ENCODE measurements around the gene HMCN2. TPM values are rescaled to one million over a fixed set of nuclear protein-coding genes. Genes with fewer than 3 reads are reported as not detected.

HMCN2 gene, protein sequence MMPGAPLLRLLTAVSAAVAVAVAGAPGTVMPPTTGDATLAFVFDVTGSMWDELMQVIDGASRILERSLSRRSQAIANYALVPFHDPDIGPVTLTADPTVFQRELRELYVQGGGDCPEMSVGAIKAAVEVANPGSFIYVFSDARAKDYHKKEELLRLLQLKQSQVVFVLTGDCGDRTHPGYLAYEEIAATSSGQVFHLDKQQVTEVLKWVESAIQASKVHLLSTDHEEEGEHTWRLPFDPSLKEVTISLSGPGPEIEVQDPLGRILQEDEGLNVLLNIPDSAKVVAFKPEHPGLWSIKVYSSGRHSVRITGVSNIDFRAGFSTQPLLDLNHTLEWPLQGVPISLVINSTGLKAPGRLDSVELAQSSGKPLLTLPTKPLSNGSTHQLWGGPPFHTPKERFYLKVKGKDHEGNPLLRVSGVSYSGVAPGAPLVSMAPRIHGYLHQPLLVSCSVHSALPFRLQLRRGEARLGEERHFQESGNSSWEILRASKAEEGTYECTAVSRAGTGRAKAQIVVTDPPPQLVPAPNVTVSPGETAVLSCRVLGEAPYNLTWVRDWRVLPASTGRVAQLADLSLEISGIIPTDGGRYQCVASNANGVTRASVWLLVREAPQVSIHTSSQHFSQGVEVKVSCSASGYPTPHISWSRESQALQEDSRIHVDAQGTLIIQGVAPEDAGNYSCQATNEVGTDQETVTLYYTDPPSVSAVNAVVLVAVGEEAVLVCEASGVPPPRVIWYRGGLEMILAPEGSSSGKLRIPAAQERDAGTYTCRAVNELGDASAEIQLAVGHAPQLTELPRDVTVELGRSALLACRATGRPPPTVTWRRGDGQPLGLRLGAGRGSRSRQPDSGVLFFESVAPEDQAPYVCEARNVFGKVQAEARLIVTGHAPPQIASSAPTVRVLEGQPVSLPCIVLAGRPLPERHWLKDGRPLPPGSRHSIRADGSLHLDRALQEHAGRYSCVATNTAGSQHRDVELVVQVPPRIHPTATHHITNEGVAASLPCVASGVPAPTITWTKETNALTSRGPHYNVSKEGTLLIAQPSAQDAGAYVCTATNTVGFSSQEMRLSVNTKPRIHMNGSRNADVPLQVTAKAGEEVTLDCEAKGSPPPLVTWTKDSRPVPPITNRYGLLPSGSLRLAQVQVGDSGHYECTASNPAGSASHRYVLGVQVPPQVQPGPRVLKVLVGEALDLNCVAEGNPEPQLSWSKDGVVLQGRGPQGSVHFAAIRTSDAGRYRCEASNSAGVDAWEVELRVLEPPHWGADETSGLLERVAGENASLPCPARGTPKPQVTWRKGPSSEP (N-terminal part only)
- total RNA-seq: 0.64 TPM in 1 of 2 replicates, not detected in the other

DNA sequence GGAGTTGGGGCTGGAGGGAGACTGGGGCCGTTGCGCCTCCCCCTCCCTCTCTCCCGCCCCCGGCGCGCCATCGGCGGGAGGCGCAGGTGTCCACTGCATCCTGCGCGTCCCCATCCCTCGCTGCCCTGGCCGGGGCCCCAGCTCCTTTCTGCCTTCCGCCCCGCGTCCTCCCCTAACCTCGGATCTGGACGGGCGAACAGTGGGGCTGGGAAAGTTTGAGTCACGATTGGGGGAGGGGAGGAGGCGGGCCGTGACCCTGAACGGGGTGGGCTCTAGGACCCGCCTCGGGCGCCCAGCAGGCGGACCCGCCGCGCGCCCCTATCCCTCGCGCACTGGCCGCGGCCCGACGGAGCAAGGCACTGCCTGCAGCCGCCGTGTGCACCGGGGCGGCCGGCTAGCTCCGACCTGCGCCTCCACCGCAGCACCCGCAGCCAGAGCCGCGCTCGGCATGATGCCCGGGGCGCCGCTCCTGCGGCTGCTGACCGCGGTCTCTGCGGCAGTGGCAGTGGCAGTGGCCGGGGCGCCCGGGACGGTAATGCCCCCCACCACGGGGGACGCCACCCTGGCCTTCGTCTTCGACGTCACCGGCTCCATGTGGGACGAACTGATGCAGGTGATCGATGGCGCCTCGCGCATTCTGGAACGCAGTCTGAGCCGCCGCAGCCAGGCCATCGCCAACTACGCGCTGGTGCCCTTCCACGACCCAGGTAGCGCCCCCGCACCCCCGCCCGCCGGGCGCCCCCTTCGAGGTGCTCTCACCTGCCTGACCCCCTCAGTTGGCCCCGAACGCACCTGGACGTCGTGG lies at the start of gene HMCN2:
HMCN2 (plus strand) TSS at position 330 of the 805 bp plus-strand sequence; CDS start at position 449, 119 bp downstream.
- no peak for DNase-seq (ENCODE audit: extremely low read depth, low read depth, low spot score)

DNA sequence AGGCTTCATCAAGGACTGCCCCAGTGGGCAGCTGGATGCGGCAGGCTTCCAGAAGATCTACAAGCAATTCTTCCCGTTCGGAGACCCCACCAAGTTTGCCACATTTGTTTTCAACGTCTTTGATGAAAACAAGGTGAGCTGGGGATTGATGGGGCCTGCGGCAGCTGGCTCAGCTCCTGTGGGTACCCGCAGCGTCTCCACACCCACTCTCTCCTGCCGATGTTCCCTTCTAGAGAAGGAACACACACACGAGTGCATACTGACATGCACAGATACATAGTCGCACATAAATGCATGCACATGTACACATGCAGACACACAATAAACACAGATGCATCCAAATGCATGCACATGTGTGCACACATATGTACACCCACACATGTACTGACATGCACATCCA lies 47.7 kb upstream of the HMCN2 start:
- no peak for DNase-seq (ENCODE audit: extremely low read depth, low read depth, low spot score)

DNA sequence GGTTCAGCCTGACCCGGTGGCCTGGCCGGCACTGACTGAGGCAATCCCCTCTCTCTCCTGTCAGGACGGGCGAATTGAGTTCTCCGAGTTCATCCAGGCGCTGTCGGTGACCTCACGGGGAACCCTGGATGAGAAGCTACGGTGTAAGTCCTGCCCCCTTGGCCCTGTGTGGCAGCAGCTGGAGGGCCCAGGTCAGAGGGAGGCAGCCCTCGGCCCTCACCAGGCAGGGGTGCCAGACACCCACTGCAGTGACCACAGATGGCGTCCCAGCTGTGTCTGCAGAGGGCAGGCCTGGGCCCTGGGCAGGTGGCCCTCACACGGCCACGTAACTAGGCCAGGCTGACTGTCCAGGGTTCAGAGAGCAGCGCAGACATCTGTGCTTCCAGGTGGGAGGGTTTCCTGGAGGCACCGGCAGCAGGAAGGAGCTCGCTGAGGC lies 45.9 kb upstream of the HMCN2 start:
- DNase-seq (ENCODE audit: extremely low read depth, low read depth, low spot score): no peak

DNA sequence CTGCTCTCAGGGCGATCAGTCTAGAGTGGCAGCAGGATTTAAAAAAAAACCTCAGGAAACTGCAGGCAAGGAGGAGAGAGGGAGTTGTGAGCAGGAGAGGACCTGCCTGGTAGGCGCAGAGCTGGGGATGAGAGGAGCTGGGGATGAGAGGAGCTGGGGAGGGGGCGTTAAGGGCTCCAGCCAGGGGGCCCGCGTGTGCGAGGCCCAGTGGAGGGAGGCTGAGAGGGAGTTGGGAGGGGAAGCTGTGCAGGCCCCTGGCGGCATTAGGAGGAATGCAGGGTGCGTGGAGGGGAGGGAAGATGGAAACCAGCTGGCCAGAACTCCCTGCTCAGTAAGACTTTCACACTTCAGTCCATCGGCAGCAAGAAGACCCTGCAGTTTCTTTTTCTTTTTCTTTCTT lies 45.2 kb upstream of the HMCN2 start:
- no peak for DNase-seq (ENCODE audit: extremely low read depth, low read depth, low spot score)

DNA sequence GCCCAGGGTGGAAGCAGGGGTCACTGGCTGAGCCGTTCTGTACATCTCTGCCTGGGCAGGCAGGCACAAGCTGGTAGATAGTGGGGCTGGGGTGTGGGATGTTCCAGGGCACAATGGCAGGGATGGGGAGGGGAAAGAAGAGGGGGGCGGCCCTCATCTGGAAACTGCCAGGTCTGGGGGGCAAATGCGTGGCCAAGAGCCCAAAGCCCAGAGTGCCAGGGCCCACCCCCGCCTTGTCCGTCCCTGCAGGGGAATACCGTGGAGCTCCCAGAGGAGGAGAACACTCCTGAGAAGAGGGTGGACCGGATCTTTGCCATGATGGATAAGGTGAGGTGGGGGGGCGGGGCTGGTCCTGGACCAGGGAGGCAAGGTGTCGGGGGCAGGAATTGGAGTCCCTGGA lies 42.7 kb upstream of the HMCN2 start:
- DNase-seq (ENCODE audit: extremely low read depth, low read depth, low spot score): no peak

DNA sequence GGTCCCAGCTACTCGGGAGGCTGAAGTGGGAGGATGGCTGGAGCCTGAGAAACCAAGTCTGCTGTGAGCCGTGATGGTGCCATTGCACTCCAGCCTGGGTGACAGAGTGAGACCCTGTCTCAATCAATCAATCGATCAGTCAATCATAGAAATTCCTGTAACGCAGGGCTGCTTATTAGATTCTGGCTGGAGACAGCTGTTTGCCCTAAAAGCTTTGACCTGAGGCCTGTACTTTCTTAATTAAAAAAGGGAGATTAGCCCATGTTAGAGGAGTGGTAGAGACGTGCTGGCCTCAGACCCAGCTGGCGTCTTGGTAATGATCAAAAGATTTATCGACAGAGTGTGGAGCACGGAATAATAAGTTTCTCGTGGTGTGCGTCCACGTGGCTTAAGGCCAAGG lies 40.5 kb upstream of the HMCN2 start:
- DNase-seq (ENCODE audit: extremely low read depth, low read depth, low spot score): no peak

DNA sequence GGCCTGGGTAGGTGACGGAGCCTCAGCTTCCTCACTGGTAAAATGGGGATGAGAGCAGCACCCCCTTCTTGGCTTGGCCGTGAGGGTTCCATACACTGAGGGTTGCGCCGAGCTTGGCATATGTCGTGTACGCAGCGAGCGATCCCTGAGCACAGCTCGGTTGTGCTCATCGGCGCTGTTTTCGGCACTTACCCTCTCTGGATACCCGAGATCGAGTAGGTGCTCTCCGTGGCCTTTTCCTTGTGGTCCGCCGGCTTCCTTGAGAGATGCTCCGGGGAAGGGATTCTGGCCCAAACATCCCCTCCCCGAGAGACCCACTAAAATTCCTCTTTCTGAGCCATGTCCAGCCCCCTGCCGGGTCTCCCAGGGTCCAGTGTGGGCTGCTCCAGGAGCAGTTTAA lies 40.0 kb upstream of the HMCN2 start:
- DNase-seq (ENCODE audit: extremely low read depth, low read depth, low spot score): no peak

DNA sequence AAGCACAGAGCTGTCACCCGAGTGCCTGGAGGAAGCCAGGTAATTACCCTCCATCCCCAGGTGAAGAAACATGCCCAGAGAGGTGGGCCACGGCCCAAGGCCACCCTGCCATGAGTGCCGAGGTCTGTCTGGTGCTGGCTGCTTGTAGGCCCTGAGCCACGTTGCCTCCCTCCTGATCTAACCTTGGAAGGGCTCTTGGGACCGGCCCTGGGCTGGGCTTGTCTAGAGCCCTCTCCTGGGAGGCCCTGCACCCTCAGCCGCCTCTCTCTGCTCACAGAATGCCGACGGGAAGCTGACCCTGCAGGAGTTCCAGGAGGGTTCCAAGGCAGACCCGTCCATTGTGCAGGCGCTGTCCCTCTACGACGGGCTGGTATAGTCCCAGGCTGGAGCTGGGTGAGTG lies 39.4 kb upstream of the HMCN2 start:
- no peak for DNase-seq (ENCODE audit: extremely low read depth, low read depth, low spot score)

DNA sequence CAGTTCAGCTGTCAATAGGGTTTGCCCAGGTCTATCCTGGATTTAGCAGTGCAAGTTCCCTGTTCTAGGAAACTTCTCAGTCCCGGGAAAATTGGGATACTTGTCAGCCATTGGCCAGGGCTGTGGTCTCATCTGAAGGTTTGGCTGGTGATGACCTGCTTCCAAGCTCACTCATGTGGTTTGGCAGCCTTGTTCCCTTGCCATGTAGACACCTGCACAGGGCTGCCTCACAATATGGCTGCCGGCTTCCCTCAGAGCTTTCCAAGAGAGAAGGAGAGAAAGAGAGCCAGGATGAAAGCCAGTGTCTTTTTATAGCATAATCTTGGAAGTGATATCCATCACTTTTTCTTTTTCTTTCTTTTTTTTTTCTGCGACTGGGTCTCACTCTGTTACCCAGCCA lies 37.7 kb upstream of the HMCN2 start:
- DNase-seq (ENCODE audit: extremely low read depth, low read depth, low spot score): no peak

DNA sequence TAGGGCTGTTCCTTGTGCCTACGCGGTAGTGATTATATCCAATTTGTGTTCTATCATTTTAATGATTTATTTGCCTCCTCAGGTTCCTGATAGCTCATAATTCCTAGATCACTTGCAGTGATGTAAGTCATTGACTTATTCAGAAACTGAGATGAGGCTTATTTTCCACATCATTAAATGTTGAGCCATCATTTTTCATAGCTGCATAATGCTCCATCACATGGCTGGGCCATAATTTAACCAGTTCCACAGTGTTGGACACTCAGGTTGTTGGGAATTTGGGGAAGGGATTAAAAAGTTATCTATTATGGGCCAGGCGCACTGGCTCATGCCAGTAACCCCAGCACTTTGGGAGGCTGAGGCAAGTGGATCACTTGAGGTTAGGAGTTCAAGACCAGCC lies 35.8 kb upstream of the HMCN2 start:
- no peak for DNase-seq (ENCODE audit: extremely low read depth, low read depth, low spot score)

DNA sequence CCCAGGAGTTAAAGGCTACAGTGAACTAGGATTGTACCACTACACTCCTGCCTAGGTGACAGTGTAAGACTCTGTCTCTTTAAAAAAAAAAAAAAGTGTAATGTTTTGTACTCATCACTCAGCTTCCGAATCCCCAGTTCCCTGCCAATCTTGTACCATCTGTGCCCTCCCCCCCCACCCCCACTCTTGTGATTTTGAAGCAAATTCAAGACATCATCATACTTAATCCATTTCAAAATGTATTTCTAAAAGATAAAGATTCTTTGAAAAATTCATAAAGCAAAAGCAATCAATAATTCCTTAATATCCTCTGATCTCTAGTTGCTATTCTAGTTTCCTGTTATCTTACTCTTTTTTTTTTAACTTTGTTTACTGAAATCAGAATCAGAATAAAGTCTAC lies 34.9 kb upstream of the HMCN2 start:
- DNase-seq (ENCODE audit: extremely low read depth, low read depth, low spot score): no peak

DNA sequence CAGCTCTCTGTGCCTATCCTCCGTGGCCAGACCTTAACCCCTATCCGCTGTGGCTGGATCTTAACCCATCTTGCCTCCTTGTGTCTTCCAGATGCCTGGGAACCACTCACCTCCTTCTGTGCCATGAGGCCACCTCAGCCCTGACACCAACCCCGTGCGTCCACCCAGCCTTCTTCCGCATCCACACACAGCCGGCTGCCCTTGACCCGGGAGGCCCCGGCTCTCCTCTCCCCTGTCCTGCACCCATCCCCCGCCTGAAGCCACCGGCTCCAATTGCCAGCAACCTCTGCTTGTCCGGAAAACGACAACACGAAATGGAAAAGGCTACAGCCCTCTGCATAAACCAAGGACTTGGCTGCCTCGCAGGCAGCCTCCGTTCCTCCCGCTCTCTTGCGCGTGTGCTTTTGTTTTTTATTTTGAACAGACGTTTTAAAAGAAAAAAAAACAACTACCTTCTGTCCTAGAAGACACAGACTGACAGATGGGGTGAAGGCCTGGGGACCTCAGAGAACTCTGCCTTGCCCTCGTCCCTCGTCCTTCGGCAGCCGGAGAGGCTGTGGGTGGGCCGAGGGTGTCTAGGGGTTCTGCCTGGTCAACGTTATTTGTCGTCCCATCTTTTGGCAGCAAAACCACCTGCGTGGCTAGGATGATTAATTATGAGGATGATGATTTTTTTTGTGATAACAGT lies 32.5 kb upstream of the HMCN2 start:
- no peak for DNase-seq (ENCODE audit: extremely low read depth, low read depth, low spot score)

DNA sequence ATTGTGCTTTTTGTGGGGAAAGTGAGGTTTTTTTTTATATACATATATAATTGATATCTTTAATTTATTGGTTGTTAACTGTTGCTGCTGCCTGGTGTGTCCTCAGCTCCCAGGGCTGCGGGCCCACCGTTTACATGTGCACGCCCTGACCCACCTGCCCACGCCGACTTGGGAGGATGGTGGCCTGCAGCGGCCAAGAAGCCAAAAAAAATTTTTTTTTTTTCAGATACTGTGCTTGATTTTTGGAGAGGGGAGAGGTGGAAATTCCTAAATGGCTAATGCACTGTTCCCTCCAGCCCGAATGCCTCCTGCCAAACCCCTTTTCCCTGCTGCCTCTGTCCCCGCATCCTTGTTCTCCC lies 32.0 kb upstream of the HMCN2 start:
- no peak for DNase-seq (ENCODE audit: extremely low read depth, low read depth, low spot score)

DNA sequence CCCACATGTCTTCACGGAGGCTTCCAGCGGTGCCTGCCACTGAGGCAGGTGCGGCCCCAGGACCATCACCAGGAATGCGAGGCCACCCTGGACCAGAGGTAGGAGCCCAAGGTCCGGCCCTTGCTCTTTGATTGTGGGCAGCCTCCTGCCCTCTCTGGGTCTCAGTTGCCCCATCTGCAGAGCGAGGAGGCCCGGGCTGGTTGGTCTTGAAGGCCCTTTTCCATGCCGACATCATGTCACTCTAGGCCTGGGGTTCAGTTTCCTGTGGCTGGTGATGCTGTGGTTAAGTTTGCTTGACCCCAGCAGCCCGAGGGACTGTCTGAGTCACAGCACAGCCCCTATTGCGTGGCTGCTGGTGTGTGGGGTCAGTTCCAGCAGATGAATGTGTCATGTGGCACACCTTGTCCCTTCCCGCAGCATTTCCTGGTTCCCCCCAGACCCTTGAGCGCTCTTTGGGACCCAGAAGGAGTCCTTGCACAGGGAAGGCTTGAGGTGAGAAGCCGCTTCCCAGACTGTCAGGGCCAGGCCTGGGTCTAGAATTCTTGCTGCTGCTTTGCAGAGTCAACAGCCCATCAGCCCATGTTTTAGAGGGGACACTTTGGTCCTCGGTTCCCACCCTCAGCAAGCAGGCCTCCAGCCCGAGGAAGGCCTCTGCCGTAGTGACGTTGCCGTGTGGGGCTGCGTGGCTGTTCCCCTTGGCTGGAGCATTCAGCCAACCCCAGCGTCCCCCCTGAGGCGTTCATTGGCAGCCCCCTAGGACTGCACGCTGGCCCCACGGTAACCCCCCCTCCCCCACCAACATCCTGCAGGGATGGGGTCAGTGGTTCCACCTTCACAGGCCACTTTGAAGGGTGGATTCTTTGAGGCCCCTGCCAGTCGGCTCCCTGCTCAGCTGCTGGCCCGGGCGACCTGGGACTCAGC lies 31.0 kb upstream of the HMCN2 start:
- no peak for DNase-seq (ENCODE audit: extremely low read depth, low read depth, low spot score)

DNA sequence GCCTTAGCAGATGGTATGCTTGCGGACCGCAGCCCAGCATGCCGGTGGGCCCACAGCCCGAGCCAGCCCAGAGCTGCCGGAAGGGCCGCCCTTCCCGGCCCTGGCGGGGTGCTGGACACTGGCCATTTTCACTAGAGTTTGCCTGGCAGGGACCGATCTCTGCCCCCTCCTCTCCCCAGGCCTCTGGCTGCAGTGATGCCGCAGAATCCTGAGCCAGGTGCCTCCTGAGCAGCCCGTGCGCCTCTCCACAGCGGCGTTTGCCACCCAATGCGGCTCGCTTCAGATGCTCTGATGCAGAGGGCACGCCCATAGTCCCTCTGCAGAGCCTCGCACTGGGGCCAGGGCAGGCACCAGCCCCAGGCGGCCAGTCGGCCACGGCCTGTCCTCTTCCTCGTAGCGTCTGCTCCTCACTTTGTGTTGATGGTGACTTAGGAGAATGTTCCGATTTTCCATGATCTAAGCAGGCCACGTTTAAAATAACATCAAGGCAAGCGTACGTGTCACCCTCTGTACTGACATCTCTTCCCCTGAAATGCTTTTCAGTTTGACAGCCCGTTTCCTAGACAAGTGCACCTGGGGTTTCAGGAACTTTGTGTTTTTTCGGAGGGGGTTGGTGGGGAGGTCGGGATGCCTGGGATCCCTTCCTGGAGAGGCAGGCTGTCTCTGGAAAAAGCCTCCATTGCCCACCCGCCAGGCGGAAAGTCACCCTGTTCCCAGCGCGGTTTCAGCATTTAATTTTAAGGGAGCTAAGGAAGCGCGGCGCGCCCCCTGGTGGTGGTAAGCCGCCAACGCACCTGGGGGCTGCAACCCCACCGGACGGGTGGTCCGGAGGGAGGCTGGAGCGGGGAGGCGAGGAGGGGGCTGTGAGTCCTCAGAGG lies 29.8 kb upstream of the HMCN2 start:
- DNase-seq (ENCODE audit: extremely low read depth, low read depth, low spot score): no peak

DNA sequence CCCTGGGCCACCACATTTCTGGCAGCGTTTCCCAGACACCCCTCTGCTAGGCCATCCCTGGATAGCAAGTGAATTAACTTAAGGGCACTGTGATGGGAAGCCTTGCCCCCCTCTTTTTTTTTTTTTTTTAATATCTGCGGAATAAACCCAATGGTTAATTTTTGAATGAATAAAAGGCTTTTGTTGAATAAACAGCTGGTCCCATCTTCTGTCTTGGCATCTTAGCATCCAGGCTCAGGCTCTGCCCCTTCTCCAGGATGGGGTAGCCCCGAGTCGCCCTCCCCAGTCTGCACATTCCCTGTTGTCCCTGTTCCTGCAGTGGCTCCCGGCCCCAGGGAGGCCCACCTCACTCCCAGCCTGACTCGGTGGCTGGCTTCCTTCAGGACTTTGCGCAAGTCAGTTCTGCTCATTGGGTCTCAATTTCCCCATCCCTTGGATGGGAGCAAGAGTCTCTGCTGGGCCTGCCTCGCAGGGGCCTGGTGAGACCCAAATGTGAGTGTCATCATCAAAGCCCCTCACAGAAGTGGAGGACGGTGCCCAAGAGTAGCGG lies 29.0 kb upstream of the HMCN2 start:
- no peak for DNase-seq (ENCODE audit: extremely low read depth, low read depth, low spot score)

DNA sequence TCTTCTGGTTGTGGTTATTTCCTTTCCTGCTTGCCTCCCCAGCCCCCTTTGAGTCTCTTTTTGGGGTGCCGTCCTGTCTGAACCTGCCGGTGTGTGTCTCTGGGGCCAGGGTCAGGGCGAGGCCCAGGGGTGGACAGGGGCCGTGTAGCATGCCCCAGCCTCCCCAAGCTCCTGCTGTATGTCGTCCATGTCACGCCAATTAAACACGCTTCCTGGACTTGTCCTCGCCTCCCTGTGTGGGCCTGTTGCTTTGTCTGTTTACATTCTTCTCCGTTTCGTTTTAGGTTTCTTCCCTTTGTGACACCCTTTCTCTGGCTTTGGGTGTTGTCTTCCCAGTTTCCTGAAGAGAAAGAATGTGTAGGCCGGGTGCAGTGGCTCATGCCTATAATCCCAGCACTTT lies 28.5 kb upstream of the HMCN2 start:
- no peak for DNase-seq (ENCODE audit: extremely low read depth, low read depth, low spot score)

All from glomerular endothelial cell (primary cell).